Colon (tissue), 2 donors: ENCODE results near the gene ASH1L.
"Not testable (repeated sequence)": the region's sequence is repeated elsewhere in the genome, so short reads cannot be mapped to it uniquely, and the experiment has no call there.

ENCODE experiments used
- FAIRE-seq: peaks from 2 replicates; lab custom pipeline; 2012; peaks lifted over from hg19 to GRCh38; lab: Jason Lieb, UNC
- donor health status: control.
- donor health status: control.

ASH1L gene

GRCh38 chr1:155451199-155451598 lies 111.4 kb downstream of the ASH1L start:
- FAIRE-seq, result no peak

- not testable (repeated sequence) for FAIRE-seq
These were observed 120.2 kb downstream of the ASH1L start for GRCh38 chr1:155442431-155442830.

GRCh38 chr1:155437405-155437804 lies 125.2 kb downstream of the ASH1L start:
- no peak for FAIRE-seq

GRCh38 chr1:155433831-155434389 lies 128.7 kb downstream of the ASH1L start:
- not testable (repeated sequence) for FAIRE-seq

GRCh38 chr1:155433128-155433830 lies 129.3 kb downstream of the ASH1L start:
- not testable (repeated sequence) for FAIRE-seq

- FAIRE-seq, result no peak
These were observed 138.5 kb downstream of the ASH1L start for GRCh38 chr1:155424091-155424490.

GRCh38 chr1:155420788-155421187 lies 141.8 kb downstream of the ASH1L start:
- FAIRE-seq, result no peak

GRCh38 chr1:155411840-155412239 lies 150.8 kb downstream of the ASH1L start:
- not testable (repeated sequence) for FAIRE-seq

GRCh38 chr1:155410931-155411330 lies 151.7 kb downstream of the ASH1L start:
- no peak for FAIRE-seq

GRCh38 chr1:155396874-155397476 lies 165.6 kb downstream of the ASH1L start:
- no peak for FAIRE-seq

- FAIRE-seq, result no peak
These were observed 169.6 kb downstream of the ASH1L start for GRCh38 chr1:155392898-155393411.

- FAIRE-seq, result no peak
These were observed 172.8 kb downstream of the ASH1L start for GRCh38 chr1:155389826-155390225.

GRCh38 chr1:155385836-155386235 lies 176.8 kb downstream of the ASH1L start:
- not testable (repeated sequence) for FAIRE-seq

GRCh38 chr1:155383406-155383805 lies 179.2 kb downstream of the ASH1L start:
- FAIRE-seq, result no peak

- FAIRE-seq, result no peak
These were observed 182.9 kb downstream of the ASH1L start for GRCh38 chr1:155379631-155380090.

- FAIRE-seq, result no peak
These were observed 183.4 kb downstream of the ASH1L start for GRCh38 chr1:155379180-155379579.

GRCh38 chr1:155360051-155360450 lies 202.6 kb downstream of the ASH1L start:
- FAIRE-seq, result no peak

GRCh38 chr1:155352631-155353030 lies 210.0 kb downstream of the ASH1L start:
- FAIRE-seq, result no peak

GRCh38 chr1:155342842-155343241 lies 219.8 kb downstream of the ASH1L start:
- no peak for FAIRE-seq

- no peak for FAIRE-seq
These were observed 223.0 kb downstream of the ASH1L start for GRCh38 chr1:155339515-155340097.

- no peak for FAIRE-seq
These were observed 227.6 kb downstream of the ASH1L start for GRCh38 chr1:155334962-155335361.

- no peak for FAIRE-seq
These were observed 232.5 kb downstream of the ASH1L start for GRCh38 chr1:155329980-155330598.
